Fibroblast of the aortic adventitia (primary cell): ENCODE results near the gene LAG3. TPM values are rescaled to one million over a fixed set of nuclear protein-coding genes. Genes with fewer than 3 reads are reported as not detected.
"Not testable (repeated sequence)": the region's sequence is repeated elsewhere in the genome, so short reads cannot be mapped to it uniquely, and the experiment has no call there.

Experiments
- DNase-seq: peaks from one replicate; pipeline ENCODE4 v3.0.0-alpha.2; 2010; ENCODE audit warnings: low read depth
- H3K4me3 ChIP-seq: 2 replicates; pipeline ENCODE4 v1.5.1; 2011; ENCODE audit warnings: low read depth, mild to moderate bottlenecking, control low read depth, low read length, moderate library complexity
- CTCF ChIP-seq: IDR thresholded peaks from 2 replicates; pipeline ENCODE4 v1.5.1; 2011; ENCODE audit warnings: mild to moderate bottlenecking, low read length, control low read depth, inconsistent platforms; ENCODE audit not compliant: insufficient read depth
- total RNA-seq: library from RNA; depleted of rRNA; stranded (reverse); fragments of >200 nt; gene quantifications from 2 replicates; pipeline ENCODE4 v1.2.3, GENCODE V29; 2012; ENCODE audit warnings: low replicate concordance

Gene LAG3
- total RNA-seq, 1 donor: not detected

- H3K4me3 ChIP-seq: no peak overlapping the region
- no peak for DNase-seq
- no peak for TF ChIP-seq CTCF
Observed at GRCh38 chr12:6730169-6730568, 42.2 kb upstream of the LAG3 start.

DNA sequence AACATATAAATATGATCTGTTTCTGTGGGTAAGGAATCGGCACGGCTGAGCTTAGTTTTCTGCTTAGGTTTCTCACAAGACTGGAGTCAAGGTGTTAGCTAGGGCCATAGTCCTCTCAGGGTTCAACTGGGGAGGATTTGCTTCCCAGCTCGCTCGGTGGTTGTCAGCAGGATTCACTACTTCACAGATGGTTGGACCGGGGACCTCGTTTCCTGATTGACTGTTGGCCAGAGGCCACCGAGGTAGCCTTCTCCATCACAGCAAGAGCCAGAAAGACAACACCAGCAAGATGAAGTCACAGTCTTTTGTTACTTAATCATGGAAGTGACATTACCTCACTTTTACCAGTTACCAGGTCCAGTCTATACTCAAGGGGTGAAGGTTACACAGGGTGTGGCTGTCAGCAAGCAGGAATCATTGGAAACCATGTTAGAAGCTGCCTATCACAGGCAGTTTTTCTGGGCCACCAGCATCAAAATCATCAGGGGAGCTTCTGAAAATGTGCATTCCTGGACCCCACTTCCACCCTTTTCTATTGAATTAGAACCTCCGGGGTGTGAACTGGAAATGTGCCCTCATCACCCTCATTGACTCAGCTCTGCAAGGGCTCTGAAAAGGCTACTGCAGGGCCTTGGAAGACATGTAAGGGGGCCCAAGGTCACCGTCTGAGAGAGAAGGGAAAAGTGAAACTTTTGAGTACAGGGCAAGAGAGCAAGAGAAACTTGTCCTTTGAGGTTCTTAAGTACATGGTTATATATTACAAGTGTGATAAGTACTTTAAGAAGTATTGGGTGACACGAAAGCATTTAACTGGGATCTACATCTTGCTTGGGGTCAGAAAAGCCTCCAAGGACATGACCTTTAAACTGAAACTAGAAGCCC, 37.6 kb upstream of the LAG3 start:
- H3K4me3 ChIP-seq: no peak overlapping the region
- no peak for TF ChIP-seq CTCF
- no peak for DNase-seq

- peak; percentile 76 for DNase-seq
- peak; percentile 77 for TF ChIP-seq CTCF
- H3K4me3 ChIP-seq: no peak overlapping the region
Observed at GRCh38 chr12:6735448-6736191, 36.7 kb upstream of the LAG3 start.

DNA sequence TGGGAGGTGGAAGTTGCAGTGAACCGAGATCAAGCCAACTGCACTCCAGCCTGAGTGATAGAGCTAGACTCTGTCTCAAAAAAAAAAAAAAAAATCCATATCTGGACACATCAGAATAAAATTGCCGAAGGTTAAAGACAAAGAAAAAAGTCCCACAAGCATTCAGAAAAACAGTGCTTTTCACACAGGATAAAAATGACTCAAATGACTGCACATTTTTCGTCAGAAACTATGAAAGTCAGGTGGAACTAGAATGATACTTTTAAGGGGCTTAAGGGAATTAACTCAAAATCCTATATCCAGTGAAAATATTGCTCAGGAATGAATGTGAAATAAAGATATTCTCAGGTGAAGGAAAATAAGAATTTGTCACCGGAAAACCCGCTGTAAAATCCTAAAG, 35.6 kb upstream of the LAG3 start:
- no peak for DNase-seq
- no peak overlapping the region for H3K4me3 ChIP-seq
- no peak for TF ChIP-seq CTCF

DNA sequence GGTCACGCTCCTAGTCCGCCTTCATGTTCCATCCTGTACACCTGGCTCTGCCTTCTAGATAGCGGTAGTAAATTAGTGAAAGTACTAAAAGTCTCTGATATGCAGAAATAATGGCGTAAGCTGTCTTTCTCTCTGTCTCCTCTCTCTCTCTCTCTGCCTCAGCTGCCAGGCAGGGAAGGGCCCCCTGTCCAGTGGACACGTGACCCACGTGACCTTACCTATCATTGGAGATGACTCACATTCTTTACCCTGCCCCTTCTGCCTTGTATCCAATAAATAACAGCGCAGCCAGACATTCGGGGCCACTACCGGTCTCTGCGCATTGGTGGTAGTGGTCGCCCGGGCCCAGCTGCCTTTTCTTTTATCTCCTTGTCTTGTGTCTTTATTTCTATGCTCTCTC, 30.2 kb upstream of the LAG3 start:
- DNase-seq, H3K4me3 ChIP-seq: not testable (repeated sequence)

DNA sequence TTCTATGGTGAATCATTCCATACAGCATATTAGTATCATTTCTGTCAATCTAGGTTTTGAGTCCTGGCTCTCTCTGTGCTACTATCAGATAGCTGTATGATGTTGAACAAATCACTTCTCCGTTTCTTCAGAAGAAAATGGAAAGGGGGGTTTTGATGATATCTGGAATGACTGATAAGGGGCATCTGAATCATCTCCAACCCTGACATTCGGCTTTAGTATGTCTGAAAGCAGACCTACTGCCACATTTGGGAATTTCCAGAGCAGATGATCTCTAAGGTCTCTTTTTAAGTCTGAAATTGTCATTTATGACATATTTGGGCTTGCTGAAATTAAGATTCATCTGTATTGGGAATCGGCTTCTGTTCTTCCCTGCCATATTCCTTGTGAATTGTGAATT, 29.5 kb upstream of the LAG3 start:
- H3K4me3 ChIP-seq: no peak overlapping the region
- no peak for DNase-seq
- no peak for TF ChIP-seq CTCF

DNA sequence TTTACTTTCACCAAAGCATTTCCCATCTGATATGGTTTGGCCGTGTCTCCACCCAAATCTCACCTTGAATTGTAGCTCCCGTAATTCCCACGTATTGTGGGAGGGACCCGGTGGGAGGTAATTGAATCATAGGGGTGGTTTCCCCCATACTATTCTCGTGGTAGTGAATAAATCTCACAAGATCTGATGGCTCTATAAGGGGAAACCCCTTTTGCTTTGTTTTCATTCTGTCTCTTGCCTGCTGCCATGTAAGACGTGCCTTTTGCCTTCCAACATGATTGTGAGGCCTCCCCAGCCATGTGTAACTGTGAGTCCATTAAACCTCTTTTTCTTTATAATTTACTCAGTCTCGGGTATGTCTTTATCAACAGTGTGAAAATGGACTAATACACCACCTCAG, 29.0 kb upstream of the LAG3 start:
- DNase-seq, H3K4me3 ChIP-seq: not testable (repeated sequence)
